K562 (cell line): ENCODE results near the gene SYT7. TPM values are rescaled to one million over a fixed set of nuclear protein-coding genes. Genes with fewer than 3 reads are reported as not detected.

ENCODE experiments used
- ATF1 ChIP-seq, 2 experiments: fragments of 450-650 bp in 1 of 2; IDR thresholded peaks; 2 replicates each; pipeline ENCODE4 v1.6.1; 2016; ENCODE audit warnings: missing compliant biosample characterization in 1 of 2, missing genetic modification characterization in 1 of 2
- BHLHE40 ChIP-seq: IDR thresholded peaks from 2 replicates; pipeline ENCODE4 v1.6.1; 2011; ENCODE audit warnings: low read length, improper control_type of control experiment
- BRD9 ChIP-seq: fragments of 450-650 bp; IDR thresholded peaks from 2 replicates; pipeline ENCODE4 v1.6.1; 2018; ENCODE audit warnings: low read depth; ENCODE audit not compliant: partially characterized antibody
- CBX1 ChIP-seq: sonication (generic); IDR thresholded peaks from 2 replicates; pipeline ENCODE4 v1.6.1; 2016; ENCODE audit warnings: antibody characterized with exemption, low read depth, mild to moderate bottlenecking
- EGR1 ChIP-seq: fragments of 450-650 bp; conservative IDR thresholded peaks from 2 replicates; pipeline ENCODE4 v1.6.1; 2017; ENCODE audit warnings: mild to moderate bottlenecking
- HLTF ChIP-seq: fragments of 450-650 bp; IDR thresholded peaks from 2 replicates; pipeline ENCODE4 v1.6.1; 2016
- JUNB ChIP-seq: fragments of 450-650 bp; formaldehyde crosslinking; conservative IDR thresholded peaks from 2 replicates; pipeline ENCODE4 v1.4.0; 2020; ENCODE audit warnings: mild to moderate bottlenecking
- LCOR ChIP-seq: sonication (generic); formaldehyde crosslinking; IDR thresholded peaks from 2 replicates; pipeline ENCODE4 v1.8.0; 2022; ENCODE audit warnings: mild to moderate bottlenecking, missing genetic modification reagents
- PHF8 ChIP-seq: fragments of 200-600 bp; sonication (generic); IDR thresholded peaks from 2 replicates; pipeline ENCODE4 v1.6.1; 2012; ENCODE audit warnings: mixed run types, mild to moderate bottlenecking, inconsistent platforms, low read length, moderate library complexity, borderline replicate concordance
- POLR2AphosphoS5 ChIP-seq: IDR thresholded peaks from 2 replicates; pipeline ENCODE4 v1.6.1; 2011; ENCODE audit warnings: mild to moderate bottlenecking, low read depth, low read length, moderate library complexity; ENCODE audit not compliant: control insufficient read depth, insufficient read depth
- RBFOX2 ChIP-seq: fragments of 200-400 bp; formaldehyde crosslinking; IDR thresholded peaks from 2 replicates; pipeline ENCODE4 v1.6.1; 2017; ENCODE audit warnings: low read depth, mild to moderate bottlenecking, low read length, moderate library complexity
- SETDB1 ChIP-seq: IDR thresholded peaks from one replicate; pipeline ENCODE4 v1.6.1; 2012; ENCODE audit warnings: low read length, control low read depth, inconsistent platforms
- SMARCE1 ChIP-seq: fragments of 450-650 bp; IDR thresholded peaks from 2 replicates; pipeline ENCODE4 v1.7.1; 2016; ENCODE audit warnings: mild to moderate bottlenecking
- SOX6 ChIP-seq: fragments of 450-650 bp; IDR thresholded peaks from 2 replicates; pipeline ENCODE4 v1.6.1; 2014; ENCODE audit warnings: mild to moderate bottlenecking
- TAF9B ChIP-seq: fragments of 450-650 bp; IDR thresholded peaks from 2 replicates; pipeline ENCODE4 v1.6.1; 2018; ENCODE audit warnings: mild to moderate bottlenecking; ENCODE audit not compliant: partially characterized antibody
- ZKSCAN1 ChIP-seq: fragments of 150-350 bp; IDR thresholded peaks from 2 replicates; pipeline ENCODE4 v1.6.1; 2016; ENCODE audit warnings: low read depth, low read length
- polyA plus RNA-seq, 8 experiments: library from polyadenylated mRNA; depleted of rRNA in 4 of 8; stranded (reverse) in 5 of 8; unstranded in 3 of 8; fragments of >200 nt; fragmentation: Nextera tagmentation in 2 of 8; fragmentation: Illumina TruSeq in 1 of 8; extraction: Ambion mirVana in 2 of 8; extraction: Trizol in 1 of 8; gene quantifications; 2 replicates each; pipeline versions ENCODE4 v1.2.1 to v1.2.3, GENCODE V29; 2011 to 2014; ENCODE audit warnings: inconsistent platforms in 1 of 8, missing spikeins in 1 of 8
- total RNA-seq, 7 experiments: library from RNA; depleted of rRNA in 6 of 7; stranded (reverse); fragments of >200 nt in 6 of 7; fragmentation: Illumina TruSeq in 2 of 7; extraction: Trizol in 2 of 7; gene quantifications; 2 replicates each; pipeline versions ENCODE4 v1.2.1 to v1.2.3, GENCODE V29; 2011 to 2021; ENCODE audit warnings: low replicate concordance in 1 of 7
- TF ChIP-seq, protein P1 (sequence below): fragments of 250-450 bp; sonication (Bioruptor Pico); IDR thresholded peaks from 2 replicates; pipeline ENCODE4 v1.8.0; 2021; ENCODE audit warnings: moderate library complexity, mild to moderate bottlenecking, inconsistent platforms
- TF ChIP-seq, protein P2 (sequence below), 2 experiments: fragments of 450-650 bp; IDR thresholded peaks; 2 replicates each; pipeline ENCODE4 v1.6.1; 2018; ENCODE audit warnings: mild to moderate bottlenecking in 2 of 2, low read depth in 1 of 2; ENCODE audit not compliant: partially characterized antibody in 2 of 2
- TF ChIP-seq, protein P3 (sequence below): fragments of 450-650 bp; IDR thresholded peaks from 2 replicates; pipeline ENCODE4 v1.6.1; 2016
- TF ChIP-seq, protein P4 (sequence below), 2 experiments: fragments of 150-350 bp in 1 of 2; IDR thresholded peaks; 2 replicates each; pipeline ENCODE4 v1.6.1; 2012 to 2016; ENCODE audit warnings: low read depth in 2 of 2, low read length in 2 of 2, mild to moderate bottlenecking in 1 of 2, moderate library complexity in 1 of 2

The SYT7 gene
- total and polyA plus RNA-seq, 9 of the 15 experiments (the other 6 are each of a cell fraction or from before 2014, with no cell fraction given), result 0.01 to 0.51 (median 0.16) TPM; not detected in 1

DNA sequence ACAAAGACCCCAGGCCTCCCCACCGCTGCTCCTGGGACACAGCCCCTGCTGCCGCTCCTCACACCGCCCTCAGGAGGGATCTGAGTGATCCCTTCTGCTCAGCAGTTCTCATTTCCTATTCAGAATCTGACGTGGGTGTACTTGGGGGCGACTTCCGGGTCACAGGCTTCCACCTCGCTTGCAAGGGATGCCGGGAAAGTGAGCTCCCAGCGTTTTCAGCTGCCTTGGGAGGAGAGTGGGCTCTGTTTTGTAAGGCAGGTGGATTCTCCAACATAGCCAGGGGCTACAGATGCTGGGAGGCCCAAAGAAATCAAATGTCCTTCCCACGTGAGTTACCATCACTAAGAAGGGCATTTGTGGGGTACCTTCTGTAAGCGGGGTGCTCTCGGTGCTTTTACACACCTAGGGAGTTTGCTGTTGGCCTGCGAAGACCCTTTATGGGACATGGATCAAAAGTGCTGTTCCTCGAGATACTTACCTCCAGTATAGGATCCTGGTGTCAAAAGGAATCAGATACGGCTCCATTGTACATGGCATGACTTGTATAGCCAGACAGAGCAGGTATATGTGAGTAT lies 82.0 kb downstream of the SYT7 start (continued):
- TF ChIP-seq TAF9B, result peak; percentile 51
- TF ChIP-seq CBX1, result no peak
- TF ChIP-seq PHF8, result peak; percentile 44; the same call in 1 of the 2 replicates
- TF ChIP-seq, protein P1, sequence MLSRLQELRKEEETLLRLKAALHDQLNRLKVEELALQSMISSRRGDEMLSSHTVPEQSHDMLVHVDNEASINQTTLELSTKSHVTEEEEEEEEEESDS, result peak; percentile 78
- no peak for TF ChIP-seq JUNB (CRISPR knock-in tag)
- TF ChIP-seq, protein P2, sequence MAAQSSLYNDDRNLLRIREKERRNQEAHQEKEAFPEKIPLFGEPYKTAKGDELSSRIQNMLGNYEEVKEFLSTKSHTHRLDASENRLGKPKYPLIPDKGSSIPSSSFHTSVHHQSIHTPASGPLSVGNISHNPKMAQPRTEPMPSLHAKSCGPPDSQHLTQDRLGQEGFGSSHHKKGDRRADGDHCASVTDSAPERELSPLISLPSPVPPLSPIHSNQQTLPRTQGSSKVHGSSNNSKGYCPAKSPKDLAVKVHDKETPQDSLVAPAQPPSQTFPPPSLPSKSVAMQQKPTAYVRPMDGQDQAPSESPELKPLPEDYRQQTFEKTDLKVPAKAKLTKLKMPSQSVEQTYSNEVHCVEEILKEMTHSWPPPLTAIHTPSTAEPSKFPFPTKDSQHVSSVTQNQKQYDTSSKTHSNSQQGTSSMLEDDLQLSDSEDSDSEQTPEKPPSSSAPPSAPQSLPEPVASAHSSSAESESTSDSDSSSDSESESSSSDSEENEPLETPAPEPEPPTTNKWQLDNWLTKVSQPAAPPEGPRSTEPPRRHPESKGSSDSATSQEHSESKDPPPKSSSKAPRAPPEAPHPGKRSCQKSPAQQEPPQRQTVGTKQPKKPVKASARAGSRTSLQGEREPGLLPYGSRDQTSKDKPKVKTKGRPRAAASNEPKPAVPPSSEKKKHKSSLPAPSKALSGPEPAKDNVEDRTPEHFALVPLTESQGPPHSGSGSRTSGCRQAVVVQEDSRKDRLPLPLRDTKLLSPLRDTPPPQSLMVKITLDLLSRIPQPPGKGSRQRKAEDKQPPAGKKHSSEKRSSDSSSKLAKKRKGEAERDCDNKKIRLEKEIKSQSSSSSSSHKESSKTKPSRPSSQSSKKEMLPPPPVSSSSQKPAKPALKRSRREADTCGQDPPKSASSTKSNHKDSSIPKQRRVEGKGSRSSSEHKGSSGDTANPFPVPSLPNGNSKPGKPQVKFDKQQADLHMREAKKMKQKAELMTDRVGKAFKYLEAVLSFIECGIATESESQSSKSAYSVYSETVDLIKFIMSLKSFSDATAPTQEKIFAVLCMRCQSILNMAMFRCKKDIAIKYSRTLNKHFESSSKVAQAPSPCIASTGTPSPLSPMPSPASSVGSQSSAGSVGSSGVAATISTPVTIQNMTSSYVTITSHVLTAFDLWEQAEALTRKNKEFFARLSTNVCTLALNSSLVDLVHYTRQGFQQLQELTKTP (IDR thresholded peaks at IDR 0.05; ENCODE audit: low read depth in 1 of 2, partially characterized antibody in 2 of 2), result peak in 1 of 2 experiments; percentile 67
- peak; percentile 17; the same call in 1 of the 2 replicates for TF ChIP-seq LCOR
- no peak for TF ChIP-seq SETDB1
- no peak for TF ChIP-seq ATF1 (CRISPR knock-in tag; IDR thresholded peaks at IDR 0.05)
- TF ChIP-seq ATF1 (tag; IDR thresholded peaks at IDR 0.05), result peak; percentile 25; the same call in 1 of the 2 replicates
- no peak for TF ChIP-seq ZKSCAN1
- TF ChIP-seq, protein P3, sequence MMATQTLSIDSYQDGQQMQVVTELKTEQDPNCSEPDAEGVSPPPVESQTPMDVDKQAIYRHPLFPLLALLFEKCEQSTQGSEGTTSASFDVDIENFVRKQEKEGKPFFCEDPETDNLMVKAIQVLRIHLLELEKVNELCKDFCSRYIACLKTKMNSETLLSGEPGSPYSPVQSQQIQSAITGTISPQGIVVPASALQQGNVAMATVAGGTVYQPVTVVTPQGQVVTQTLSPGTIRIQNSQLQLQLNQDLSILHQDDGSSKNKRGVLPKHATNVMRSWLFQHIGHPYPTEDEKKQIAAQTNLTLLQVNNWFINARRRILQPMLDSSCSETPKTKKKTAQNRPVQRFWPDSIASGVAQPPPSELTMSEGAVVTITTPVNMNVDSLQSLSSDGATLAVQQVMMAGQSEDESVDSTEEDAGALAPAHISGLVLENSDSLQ, result 0 out of 2 replicates have a peak, but pooled peaks have one; percentile 20
- TF ChIP-seq EGR1, result peak; percentile 84
- peak; percentile 66 for TF ChIP-seq RBFOX2
- TF ChIP-seq POLR2AphosphoS5, result peak; percentile 99
- TF ChIP-seq, protein P4, sequence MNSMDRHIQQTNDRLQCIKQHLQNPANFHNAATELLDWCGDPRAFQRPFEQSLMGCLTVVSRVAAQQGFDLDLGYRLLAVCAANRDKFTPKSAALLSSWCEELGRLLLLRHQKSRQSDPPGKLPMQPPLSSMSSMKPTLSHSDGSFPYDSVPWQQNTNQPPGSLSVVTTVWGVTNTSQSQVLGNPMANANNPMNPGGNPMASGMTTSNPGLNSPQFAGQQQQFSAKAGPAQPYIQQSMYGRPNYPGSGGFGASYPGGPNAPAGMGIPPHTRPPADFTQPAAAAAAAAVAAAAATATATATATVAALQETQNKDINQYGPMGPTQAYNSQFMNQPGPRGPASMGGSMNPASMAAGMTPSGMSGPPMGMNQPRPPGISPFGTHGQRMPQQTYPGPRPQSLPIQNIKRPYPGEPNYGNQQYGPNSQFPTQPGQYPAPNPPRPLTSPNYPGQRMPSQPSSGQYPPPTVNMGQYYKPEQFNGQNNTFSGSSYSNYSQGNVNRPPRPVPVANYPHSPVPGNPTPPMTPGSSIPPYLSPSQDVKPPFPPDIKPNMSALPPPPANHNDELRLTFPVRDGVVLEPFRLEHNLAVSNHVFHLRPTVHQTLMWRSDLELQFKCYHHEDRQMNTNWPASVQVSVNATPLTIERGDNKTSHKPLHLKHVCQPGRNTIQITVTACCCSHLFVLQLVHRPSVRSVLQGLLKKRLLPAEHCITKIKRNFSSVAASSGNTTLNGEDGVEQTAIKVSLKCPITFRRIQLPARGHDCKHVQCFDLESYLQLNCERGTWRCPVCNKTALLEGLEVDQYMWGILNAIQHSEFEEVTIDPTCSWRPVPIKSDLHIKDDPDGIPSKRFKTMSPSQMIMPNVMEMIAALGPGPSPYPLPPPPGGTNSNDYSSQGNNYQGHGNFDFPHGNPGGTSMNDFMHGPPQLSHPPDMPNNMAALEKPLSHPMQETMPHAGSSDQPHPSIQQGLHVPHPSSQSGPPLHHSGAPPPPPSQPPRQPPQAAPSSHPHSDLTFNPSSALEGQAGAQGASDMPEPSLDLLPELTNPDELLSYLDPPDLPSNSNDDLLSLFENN (IDR thresholded peaks at IDR 0.05; ENCODE audit: low read depth in 2 of 2, low read length in 2 of 2), result peak in 1 of 2 experiments; percentile 81; a peak in 2 of 4 replicates
- TF ChIP-seq SMARCE1, result no peak
- peak; percentile 22; the same call in 1 of the 2 replicates for TF ChIP-seq BHLHE40
- TF ChIP-seq HLTF, result no peak
- no peak for TF ChIP-seq BRD9
- TF ChIP-seq SOX6, result no peak
